Type B pancreatic cell (in vitro differentiated cells): ENCODE results near the gene RPS13. TPM values are rescaled to one million over a fixed set of nuclear protein-coding genes. Genes with fewer than 3 reads are reported as not detected.
"Not testable (repeated sequence)": the region's sequence is repeated elsewhere in the genome, so short reads cannot be mapped to it uniquely, and the experiment has no call there.

Experiments used
- DNase-seq: peaks from one replicate; pipeline ENCODE4 v3.0.0; 2021; ENCODE audit warnings: mixed read lengths; ENCODE audit not compliant: unreplicated experiment; ENCODE audit errors: extremely low spot score
- H3K27ac Mint-ChIP-seq: 2 replicates; pipeline ENCODE4 v1.8.0; 2021; ENCODE audit warnings: mild to moderate bottlenecking, mixed read lengths
- H3K27me3 Mint-ChIP-seq: 2 replicates; pipeline ENCODE4 v1.8.0; 2021; ENCODE audit warnings: mixed read lengths
- H3K36me3 Mint-ChIP-seq: 2 replicates; pipeline ENCODE4 v1.8.0; 2021; ENCODE audit warnings: mixed read lengths
- H3K4me1 Mint-ChIP-seq: one replicate; pipeline ENCODE4 v1.8.0; 2021; ENCODE audit warnings: mixed read lengths; ENCODE audit not compliant: unreplicated experiment
- H3K4me3 Mint-ChIP-seq: 2 replicates; pipeline ENCODE4 v1.8.0; 2021; ENCODE audit warnings: mild to moderate bottlenecking, mixed read lengths
- H3K9me3 Mint-ChIP-seq: 2 replicates; pipeline ENCODE4 v1.8.0; 2021; ENCODE audit warnings: mixed read lengths
- CTCF ChIP-seq: fragments of 200-600 bp; sonication (generic); conservative IDR thresholded peaks from 2 replicates; pipeline ENCODE4 v1.5.0; 2021; ENCODE audit warnings: antibody characterized with exemption, mild to moderate bottlenecking
- total RNA-seq: library from RNA; stranded (reverse); gene quantifications from 2 replicates; pipeline ENCODE4 v1.2.1, GENCODE V29; 2021; ENCODE audit warnings: low replicate concordance

The RPS13 gene
- total RNA-seq, 1 donor from 2014 or later: 1,333 TPM

GRCh38 chr11:17102462-17102861 lies 25.0 kb upstream of the RPS13 start:
- Mint-ChIP-seq H3K9me3 (no peaks in the 10 kb centered on the region), H3K36me3 (peaks cover 20% of the 10 kb centered on the region), H3K27ac (no peak overlapping the region), H3K27me3 (no peaks in the 10 kb centered on the region), H3K4me3 (no peak overlapping the region), H3K4me1 (no peaks in the 10 kb centered on the region)
- DNase-seq: no peak
- no peak for TF ChIP-seq CTCF

- no peaks in the 10 kb centered on the region for H3K4me1 Mint-ChIP-seq
- TF ChIP-seq CTCF: no peak
- no peak overlapping the region for H3K4me3 Mint-ChIP-seq
- H3K36me3 Mint-ChIP-seq: peaks cover 18% of the 10 kb centered on the region
- H3K27ac Mint-ChIP-seq: peak overlapping the region; percentile 83
- no peaks in the 10 kb centered on the region for H3K27me3 Mint-ChIP-seq
- no peaks in the 10 kb centered on the region for H3K9me3 Mint-ChIP-seq
- DNase-seq: no peak
Observed at GRCh38 chr11:17098658-17099057, 21.2 kb upstream of the RPS13 start.

DNA sequence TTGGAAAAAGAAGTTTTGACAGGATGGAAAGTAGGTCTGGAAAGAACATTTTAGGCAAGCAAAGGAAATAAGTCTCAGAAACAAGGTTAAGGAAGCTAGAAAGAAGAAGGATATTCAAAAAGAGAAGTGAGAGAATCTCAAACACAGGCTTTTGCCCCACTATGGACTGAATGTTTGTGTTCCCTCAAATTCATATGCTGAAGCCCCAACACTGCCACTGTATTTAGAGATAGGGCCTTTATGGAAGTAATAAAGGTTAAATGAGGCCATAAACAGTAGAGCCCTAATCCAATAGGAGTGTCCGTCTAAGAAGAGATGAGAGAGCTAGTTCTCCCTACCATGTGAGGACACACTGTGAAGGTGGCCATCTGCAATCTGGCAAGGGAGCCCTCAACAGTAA lies 20.6 kb upstream of the RPS13 start:
- Mint-ChIP-seq H3K9me3 (no peaks in the 10 kb centered on the region), H3K27ac (peak overlapping the region; percentile 83), H3K4me3 (no peak overlapping the region), H3K27me3 (no peaks in the 10 kb centered on the region), H3K4me1 (no peaks in the 10 kb centered on the region), H3K36me3 (peaks cover 14% of the 10 kb centered on the region)
- no peak for DNase-seq
- no peak for TF ChIP-seq CTCF

DNA sequence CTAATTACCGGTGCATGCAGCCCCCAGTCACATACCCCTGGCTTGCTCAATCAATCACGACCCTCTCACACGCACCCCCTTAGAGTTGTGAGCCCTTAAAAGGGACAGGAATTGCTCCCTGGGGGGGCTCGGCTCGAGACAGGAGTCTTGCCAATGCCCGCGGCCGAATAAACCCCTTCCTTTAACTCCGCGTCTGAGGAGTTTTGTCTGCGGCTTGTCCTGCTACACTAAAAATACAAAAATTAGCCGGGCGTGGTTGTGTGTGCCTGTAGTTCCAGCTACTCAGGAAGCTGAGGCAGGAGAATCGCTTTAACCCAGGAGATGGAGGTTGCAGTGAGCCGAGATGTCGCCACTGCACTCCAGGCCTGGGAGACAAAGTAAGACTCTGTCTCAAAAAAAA lies 8.5 kb upstream of the RPS13 start:
- not testable (repeated sequence) for H3K4me1 Mint-ChIP-seq, H3K4me3 Mint-ChIP-seq, H3K9me3 Mint-ChIP-seq, H3K27me3 Mint-ChIP-seq, DNase-seq
- Mint-ChIP-seq H3K27ac (peak overlapping the region; percentile 13), H3K36me3 (peaks cover 12% of the 10 kb centered on the region)

- peak overlapping the region; percentile 99 for H3K4me3 Mint-ChIP-seq
- H3K27ac Mint-ChIP-seq: peak overlapping the region; percentile 100
- H3K27me3 Mint-ChIP-seq: no peaks in the 10 kb centered on the region
- no peak for DNase-seq
- H3K36me3 Mint-ChIP-seq: peaks cover 31% of the 10 kb centered on the region
- TF ChIP-seq CTCF: no peak
- no peaks in the 10 kb centered on the region for H3K9me3 Mint-ChIP-seq
- H3K4me1 Mint-ChIP-seq: peaks cover 34% of the 10 kb centered on the region
Observed at GRCh38 chr11:17077240-17077519, 287 bp downstream of the RPS13 start.

DNA sequence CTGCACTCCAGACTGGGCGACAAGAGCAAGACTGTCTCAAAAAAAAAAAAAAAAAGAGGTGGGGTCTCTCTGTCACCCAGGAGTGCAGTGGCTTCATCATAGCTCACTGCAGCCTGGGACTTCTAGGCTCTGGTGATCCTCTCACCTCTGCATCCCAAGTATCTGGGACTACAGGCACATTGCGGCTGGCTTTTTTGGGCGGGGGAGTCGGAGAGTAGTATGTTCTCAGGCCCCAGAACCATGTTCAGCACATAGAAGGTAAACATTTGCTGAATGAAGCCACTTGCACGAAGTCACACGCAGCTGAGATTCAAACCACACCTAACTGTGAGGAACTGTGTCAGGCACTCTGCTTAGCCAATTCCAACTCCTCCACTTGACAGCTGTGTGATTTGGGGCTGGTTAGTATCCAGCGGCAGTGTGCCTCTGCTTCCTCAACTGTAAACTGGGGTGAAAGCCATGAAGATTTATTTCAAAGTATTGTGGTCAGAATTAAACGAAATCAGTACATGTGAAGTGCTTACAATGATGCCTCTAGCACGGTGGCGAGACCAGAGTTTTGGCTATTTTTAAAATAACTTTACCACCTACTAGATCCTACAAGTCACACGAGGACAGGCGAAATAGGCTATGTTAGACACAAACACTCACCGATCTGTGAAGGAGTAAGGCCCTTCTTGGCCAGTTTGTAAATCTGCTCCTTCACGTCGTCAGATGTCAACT lies 789 bp downstream of the RPS13 start:
- Mint-ChIP-seq H3K4me3 (peak overlapping the region; percentile 99), H3K9me3 (no peaks in the 10 kb centered on the region), H3K4me1 (peaks cover 34% of the 10 kb centered on the region), H3K27me3 (no peaks in the 10 kb centered on the region), H3K36me3 (peaks cover 31% of the 10 kb centered on the region), H3K27ac (peak overlapping the region; percentile 100)
- DNase-seq: no peak
- TF ChIP-seq CTCF: no peak
